ENCODE data around the gene IL36B. TPM values are rescaled to one million over a fixed set of nuclear protein-coding genes. Genes with fewer than 3 reads are reported as not detected.

Gene IL36B
- polyA plus RNA-seq, 1 of the 3 experiments (the other 2 are of a cell fraction): not detected

GRCh38 chr2:113041871-113042270, 10.8 kb downstream of the IL36B start:
- Histone ChIP-seq H3K9me2 (no peaks in the 10 kb centered on the region), H3K27me3 (ENCODE audit: insufficient read depth) (peaks cover 5% of the 10 kb centered on the region; the same call in 1 of the 2 replicates), H3K79me2 (ENCODE audit: insufficient read depth) (no peaks in the 10 kb centered on the region), H3K9me3 (no peaks in the 10 kb centered on the region), H4K20me1 (ENCODE audit: insufficient read depth) (no peaks in the 10 kb centered on the region), H3K4me2 (no peak overlapping the region), H3K4me3 (ENCODE audit: low read depth in 2 of 2, low read length in 1 of 2) (no peak overlapping the region), H3K27ac (ENCODE audit: low read depth in 2 of 2, low read length in 1 of 2) (no peak overlapping the region), H3K36me3 (replicated peaks in 1 of 2; ENCODE audit: control insufficient read depth in 1 of 2, insufficient read depth in 2 of 2, low read length in 1 of 2) (no peaks in the 10 kb centered on the region), H3K4me1 (ENCODE audit: control insufficient read depth in 1 of 2, insufficient read depth in 2 of 2, low read depth in 1 of 2, low read length in 1 of 2) (no peaks in the 10 kb centered on the region), H3K9ac (no peak overlapping the region), H2AFZ (ENCODE audit: low read depth) (no peak overlapping the region), H3F3A (replicated peaks; ENCODE audit: insufficient read depth) (no peaks in the 10 kb centered on the region)
- POLR2A ChIA-PET: no interaction called here
- 4% methylated on average over 5 of the region's 5 CpGs for WGBS (ENCODE audit: low lambda C conversion rate)
- no peak for TF ChIP-seq YY1 (IDR thresholded peaks at IDR 0.05; ENCODE audit: low read depth)
- no peak for TF ChIP-seq FOXM1 (IDR thresholded peaks at IDR 0.05; ENCODE audit: low read depth)
- DNase-seq: no peak
- CTCF ChIA-PET: interaction anchor here (0.6 to 1.1 kb wide), 3 partner anchors 9 to 705 kb away, joined by 3 read pairs; no protein-coding TSS in a partner anchor

DNA sequence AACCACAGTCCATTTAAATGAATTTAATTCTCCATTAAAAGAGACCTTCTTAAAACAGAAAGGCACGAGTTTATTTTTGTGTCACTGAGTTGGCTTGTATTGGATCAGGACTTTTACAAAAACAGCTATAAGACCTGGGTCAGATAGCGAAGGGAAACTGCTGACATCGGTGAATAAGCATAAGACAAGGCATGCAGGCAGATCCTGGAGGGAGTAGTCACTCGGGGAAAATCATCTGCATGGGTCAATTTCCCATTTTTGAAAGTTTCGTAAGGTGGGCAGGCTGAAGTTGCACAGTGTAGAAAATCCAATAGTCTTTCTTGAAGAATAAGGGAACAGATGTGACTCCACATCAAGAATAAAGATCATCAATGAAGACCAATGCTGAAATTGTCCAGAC, 12.9 kb downstream of the IL36B start:
- Histone ChIP-seq H3K27me3 (ENCODE audit: insufficient read depth) (no peaks in the 10 kb centered on the region; the same call in 1 of the 2 replicates), H3K9me2 (no peaks in the 10 kb centered on the region), H2AFZ (ENCODE audit: low read depth) (no peak overlapping the region), H3K4me1 (ENCODE audit: control insufficient read depth in 1 of 2, insufficient read depth in 2 of 2, low read depth in 1 of 2, low read length in 1 of 2) (no peaks in the 10 kb centered on the region), H3F3A (replicated peaks; ENCODE audit: insufficient read depth) (no peaks in the 10 kb centered on the region), H3K36me3 (replicated peaks in 1 of 2; ENCODE audit: control insufficient read depth in 1 of 2, insufficient read depth in 2 of 2, low read length in 1 of 2) (no peaks in the 10 kb centered on the region), H3K9me3 (no peaks in the 10 kb centered on the region), H3K4me3 (ENCODE audit: low read depth in 2 of 2, low read length in 1 of 2) (no peak overlapping the region), H3K4me2 (no peak overlapping the region), H4K20me1 (ENCODE audit: insufficient read depth) (no peaks in the 10 kb centered on the region), H3K9ac (no peak overlapping the region), H3K27ac (ENCODE audit: low read depth in 2 of 2, low read length in 1 of 2) (no peak overlapping the region), H3K79me2 (ENCODE audit: insufficient read depth) (no peaks in the 10 kb centered on the region)
- DNase-seq: no peak
- 8% methylated on average over 5 of the region's 5 CpGs for WGBS (ENCODE audit: low lambda C conversion rate)
- TF ChIP-seq, protein P1, sequence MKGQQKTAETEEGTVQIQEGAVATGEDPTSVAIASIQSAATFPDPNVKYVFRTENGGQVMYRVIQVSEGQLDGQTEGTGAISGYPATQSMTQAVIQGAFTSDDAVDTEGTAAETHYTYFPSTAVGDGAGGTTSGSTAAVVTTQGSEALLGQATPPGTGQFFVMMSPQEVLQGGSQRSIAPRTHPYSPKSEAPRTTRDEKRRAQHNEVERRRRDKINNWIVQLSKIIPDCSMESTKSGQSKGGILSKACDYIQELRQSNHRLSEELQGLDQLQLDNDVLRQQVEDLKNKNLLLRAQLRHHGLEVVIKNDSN (IDR thresholded peaks at IDR 0.05; ENCODE audit: borderline replicate concordance, low read depth): no peak
- no peak for TF ChIP-seq ZBTB33 (IDR thresholded peaks at IDR 0.05; ENCODE audit: borderline replicate concordance, low read depth)
- ChIA-PET POLR2A (no interaction called here), CTCF (no interaction called here)

DNA sequence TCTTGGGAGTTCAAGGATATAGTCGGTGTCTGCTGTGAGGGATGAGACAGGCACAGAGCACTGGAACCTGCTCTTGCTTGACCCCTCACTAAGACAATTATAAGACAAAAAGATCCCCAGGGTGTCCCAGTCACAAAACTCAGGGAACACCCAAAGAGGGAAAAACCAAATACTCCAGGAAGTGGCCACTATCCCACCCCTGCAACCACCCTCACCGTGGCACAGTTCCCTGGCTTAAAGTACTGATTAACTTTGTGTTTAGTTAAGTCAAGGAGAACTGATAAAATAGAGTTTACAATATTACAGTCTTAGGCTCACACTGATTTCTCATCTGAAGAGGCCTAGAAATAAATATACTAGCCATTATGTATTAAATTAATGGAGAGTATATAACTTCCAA, 13.5 kb downstream of the IL36B start:
- H3K4me2 ChIP-seq: no peak overlapping the region
- ChIA-PET POLR2A (no interaction called here), CTCF (no interaction called here)
- no peaks in the 10 kb centered on the region for H3K9me2 ChIP-seq
- H3K4me3 ChIP-seq (ENCODE audit: low read depth in 2 of 2, low read length in 1 of 2): no peak overlapping the region
- H3K9me3 ChIP-seq: no peaks in the 10 kb centered on the region
- WGBS (ENCODE audit: low lambda C conversion rate): 8% methylated on average over 2 of the region's 2 CpGs
- DNase-seq: no peak
- no peaks in the 10 kb centered on the region for H4K20me1 ChIP-seq (ENCODE audit: insufficient read depth)
- H3K27ac ChIP-seq (ENCODE audit: low read depth in 2 of 2, low read length in 1 of 2): no peak overlapping the region
- H3K79me2 ChIP-seq (ENCODE audit: insufficient read depth): no peaks in the 10 kb centered on the region
- H3K9ac ChIP-seq: no peak overlapping the region
- no peaks in the 10 kb centered on the region for H3K36me3 ChIP-seq (replicated peaks in 1 of 2; ENCODE audit: control insufficient read depth in 1 of 2, insufficient read depth in 2 of 2, low read length in 1 of 2)
- no peaks in the 10 kb centered on the region; the same call in 1 of the 2 replicates for H3K27me3 ChIP-seq (ENCODE audit: insufficient read depth)
- no peaks in the 10 kb centered on the region for H3F3A ChIP-seq (replicated peaks; ENCODE audit: insufficient read depth)
- no peaks in the 10 kb centered on the region for H3K4me1 ChIP-seq (ENCODE audit: control insufficient read depth in 1 of 2, insufficient read depth in 2 of 2, low read depth in 1 of 2, low read length in 1 of 2)
- no peak overlapping the region for H2AFZ ChIP-seq (ENCODE audit: low read depth)
- no peak for TF ChIP-seq GABPA (IDR thresholded peaks at IDR 0.05; ENCODE audit: low read depth)
- TF ChIP-seq RXRA (IDR thresholded peaks at IDR 0.05; ENCODE audit: borderline replicate concordance, low read depth): no peak
- no peak for TF ChIP-seq TAF1 (IDR thresholded peaks at IDR 0.05; ENCODE audit: borderline replicate concordance, low read depth, low read length)
- TF ChIP-seq ELF1 (IDR thresholded peaks at IDR 0.05): no peak
- TF ChIP-seq POLR2AphosphoS5 (IDR thresholded peaks at IDR 0.05; ENCODE audit: low read depth, low read length): no peak
- no peak for TF ChIP-seq YY1 (IDR thresholded peaks at IDR 0.05; ENCODE audit: low read depth)
- TF ChIP-seq EP300 (IDR thresholded peaks at IDR 0.05; ENCODE audit: borderline replicate concordance in 1 of 2, low read depth in 1 of 2, low read length in 1 of 2): no peak
- no peak for TF ChIP-seq REST (IDR thresholded peaks at IDR 0.05; ENCODE audit: low read depth, low read length)
- TF ChIP-seq NRF1 (IDR thresholded peaks at IDR 0.05; ENCODE audit: low read depth, low read length): no peak
- TF ChIP-seq, protein P2, sequence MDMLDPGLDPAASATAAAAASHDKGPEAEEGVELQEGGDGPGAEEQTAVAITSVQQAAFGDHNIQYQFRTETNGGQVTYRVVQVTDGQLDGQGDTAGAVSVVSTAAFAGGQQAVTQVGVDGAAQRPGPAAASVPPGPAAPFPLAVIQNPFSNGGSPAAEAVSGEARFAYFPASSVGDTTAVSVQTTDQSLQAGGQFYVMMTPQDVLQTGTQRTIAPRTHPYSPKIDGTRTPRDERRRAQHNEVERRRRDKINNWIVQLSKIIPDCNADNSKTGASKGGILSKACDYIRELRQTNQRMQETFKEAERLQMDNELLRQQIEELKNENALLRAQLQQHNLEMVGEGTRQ (IDR thresholded peaks at IDR 0.05; ENCODE audit: borderline replicate concordance, low read depth, low read length): no peak
- no peak for TF ChIP-seq NFIC (IDR thresholded peaks at IDR 0.05; ENCODE audit: borderline replicate concordance)
